ENCODE measurements around the gene UGT3A2.
A peak's percentile ranks its signal among the peaks of the same experiment; 100 is the strongest.

GRCh38 chr5:36047384-36048160 is 19.1 kb downstream of the UGT3A2 start:
- TF ChIP-seq EZH2 (IDR thresholded peaks at IDR 0.05), result no peak
- TF ChIP-seq FOXP2 (optimal IDR thresholded peaks at IDR 0.05; ENCODE audit: control extremely low read depth, extremely low read length, insufficient read depth), result no peak
- TF ChIP-seq POLR2AphosphoS5 (IDR thresholded peaks at IDR 0.05; ENCODE audit: borderline replicate concordance, low read depth, low read length), result peak; percentile 14; the same call in 1 of the 2 replicates

Measured in SK-N-MC (cell line).